ENCODE results near the gene MRPL21.

The MRPL21 gene

DNA sequence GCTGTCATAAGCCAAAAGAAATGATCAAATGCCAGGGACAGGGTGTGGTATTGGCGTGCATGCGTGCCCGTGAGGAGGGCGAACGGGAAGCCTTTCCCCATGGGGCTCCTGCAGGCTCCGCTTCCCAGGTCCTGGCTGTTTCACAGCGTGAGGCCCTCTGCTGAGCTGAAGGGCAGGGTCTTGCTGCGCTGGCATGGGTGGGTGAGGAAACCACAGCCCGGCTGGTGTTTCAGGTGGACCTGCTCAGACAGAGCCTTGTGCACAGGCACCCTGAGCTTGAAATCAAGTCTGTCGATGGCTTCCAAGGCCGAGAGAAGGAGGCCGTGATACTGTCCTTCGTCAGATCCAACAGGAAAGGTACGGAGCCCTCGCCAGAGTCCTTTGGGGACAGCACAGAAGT is 31.4 kb upstream of the MRPL21 start:
- DNase-seq (ENCODE audit: low read depth), result no peak

DNA sequence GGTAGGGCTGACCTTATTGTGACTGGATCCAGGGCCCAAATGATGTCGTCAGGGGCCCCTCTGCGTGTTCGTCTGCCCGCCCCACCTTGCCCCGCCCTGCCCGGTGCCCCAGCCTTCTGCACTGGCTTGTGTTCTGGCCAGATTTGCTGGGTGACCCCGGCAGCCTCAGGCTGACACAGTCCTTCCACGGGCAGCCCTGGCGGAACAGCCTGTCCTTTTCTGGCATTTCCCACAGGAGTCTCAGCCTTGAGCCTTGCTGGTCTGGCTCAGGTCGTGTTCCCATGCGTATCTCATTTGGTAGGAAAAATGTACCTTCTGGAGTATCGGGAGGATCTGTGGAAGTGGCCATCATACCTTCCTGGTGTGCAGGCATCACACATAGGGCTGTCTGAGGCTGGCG is 31.0 kb upstream of the MRPL21 start:
- DNase-seq (ENCODE audit: low read depth), result no peak

DNA sequence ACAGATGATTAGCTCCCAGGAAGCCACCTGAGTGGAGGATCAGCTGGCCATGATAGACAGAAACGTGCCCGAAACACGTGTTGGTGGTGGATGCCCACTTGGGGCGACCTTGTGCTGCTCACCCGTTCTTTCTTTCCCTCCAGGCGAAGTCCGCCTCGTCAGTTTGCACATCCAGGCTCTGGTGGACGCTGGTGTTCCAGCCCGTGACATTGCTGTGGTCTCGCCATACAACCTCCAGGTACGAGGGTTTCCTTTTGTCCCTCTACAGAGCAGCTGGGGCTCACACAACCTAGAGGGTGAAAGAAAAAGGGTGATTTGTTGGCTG is 30.7 kb upstream of the MRPL21 start:
- DNase-seq (ENCODE audit: low read depth), result no peak

- no peak for DNase-seq (ENCODE audit: low read depth)
Observed at GRCh38 chr11:68933605-68934320, 30.1 kb upstream of the MRPL21 start.

- DNase-seq (ENCODE audit: low read depth), result no peak
Observed at GRCh38 chr11:68932933-68933577, 29.4 kb upstream of the MRPL21 start.

GRCh38 chr11:68932358-68932757 is 28.7 kb upstream of the MRPL21 start:
- DNase-seq (ENCODE audit: low read depth), result no peak

DNA sequence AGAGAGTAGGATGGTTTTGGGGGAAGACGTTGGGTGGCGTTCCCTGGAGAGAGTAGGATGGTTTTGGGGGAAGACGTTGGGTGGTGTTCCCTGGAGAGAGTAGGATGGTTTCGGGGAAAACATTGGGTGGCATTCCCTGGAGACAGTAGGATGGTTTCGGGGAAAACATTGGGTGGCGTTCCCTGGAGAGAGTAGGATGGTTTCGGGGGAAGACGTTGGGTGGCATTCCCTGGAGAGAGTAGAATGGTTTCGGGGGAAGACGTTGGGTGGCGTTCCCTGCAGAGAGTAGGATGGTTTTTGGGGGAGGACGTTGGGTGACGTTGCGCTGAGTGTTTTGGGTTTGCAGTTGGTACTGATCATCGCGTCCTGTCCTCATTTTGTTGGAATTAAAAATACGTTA is 28.3 kb upstream of the MRPL21 start:
- no peak for DNase-seq (ENCODE audit: low read depth)

DNA sequence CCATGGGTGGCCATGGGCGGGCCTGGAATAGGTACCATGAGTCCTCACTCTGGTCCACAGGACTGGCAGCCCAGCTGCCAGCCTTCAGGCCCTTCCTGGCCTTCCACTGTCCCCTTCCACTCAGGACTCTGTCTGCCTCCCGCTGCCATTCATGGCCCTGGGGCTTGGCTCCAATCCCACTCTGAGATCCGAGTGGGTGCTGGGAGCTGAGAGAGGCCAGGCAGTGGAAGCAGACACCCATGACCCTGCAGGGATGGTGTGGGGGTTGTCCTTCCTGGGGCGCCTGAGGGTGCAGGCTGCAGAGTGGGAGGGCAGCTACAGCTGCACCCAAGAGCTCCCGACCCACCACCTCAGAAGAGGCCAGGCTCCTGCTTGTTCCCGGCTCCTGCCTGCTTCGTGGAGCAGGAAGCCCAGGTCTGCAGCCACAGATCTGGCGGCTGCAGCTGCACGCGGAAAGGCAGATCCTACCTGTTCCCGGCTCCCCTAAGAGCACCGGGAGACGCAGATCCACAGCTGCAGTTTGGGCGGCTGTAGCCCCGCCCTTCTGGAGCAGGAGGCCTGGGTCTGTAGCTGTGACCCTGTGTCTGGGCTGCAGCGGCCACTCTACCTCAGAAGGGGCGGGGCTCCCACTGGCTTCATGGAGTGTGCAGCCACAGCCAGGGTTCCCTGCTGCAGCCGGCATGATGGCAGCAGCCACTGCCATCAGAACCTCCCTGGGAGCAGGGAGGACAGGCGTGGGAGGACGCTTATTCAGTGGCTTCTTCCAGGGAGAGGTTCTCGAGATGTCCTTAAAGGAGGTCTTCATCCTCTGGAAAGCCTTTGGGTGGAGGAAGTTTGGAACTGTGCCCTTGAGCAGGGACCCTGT is 27.6 kb upstream of the MRPL21 start:
- DNase-seq (ENCODE audit: low read depth), result no peak

GRCh38 chr11:68929706-68930570 is 26.3 kb upstream of the MRPL21 start:
- no peak for DNase-seq (ENCODE audit: low read depth)

DNA sequence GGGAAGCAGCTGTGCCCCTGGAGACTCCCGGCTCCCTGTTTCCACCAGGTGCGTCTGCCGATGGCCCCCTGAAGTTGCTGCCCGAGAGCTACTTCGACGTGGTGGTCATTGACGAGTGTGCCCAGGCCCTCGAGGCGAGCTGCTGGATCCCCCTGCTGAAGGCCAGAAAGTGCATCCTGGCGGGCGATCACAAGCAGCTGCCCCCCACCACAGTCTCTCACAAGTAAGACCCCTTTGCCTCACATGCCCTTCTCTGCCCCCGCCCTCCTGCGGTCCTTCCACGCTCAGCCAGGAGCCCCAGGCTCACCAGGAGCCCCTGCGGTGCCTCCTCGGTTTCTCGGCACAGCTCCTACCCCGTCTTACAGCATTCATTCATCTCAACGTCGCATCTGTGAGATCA is 25.5 kb upstream of the MRPL21 start:
- no peak for DNase-seq (ENCODE audit: low read depth)

DNA sequence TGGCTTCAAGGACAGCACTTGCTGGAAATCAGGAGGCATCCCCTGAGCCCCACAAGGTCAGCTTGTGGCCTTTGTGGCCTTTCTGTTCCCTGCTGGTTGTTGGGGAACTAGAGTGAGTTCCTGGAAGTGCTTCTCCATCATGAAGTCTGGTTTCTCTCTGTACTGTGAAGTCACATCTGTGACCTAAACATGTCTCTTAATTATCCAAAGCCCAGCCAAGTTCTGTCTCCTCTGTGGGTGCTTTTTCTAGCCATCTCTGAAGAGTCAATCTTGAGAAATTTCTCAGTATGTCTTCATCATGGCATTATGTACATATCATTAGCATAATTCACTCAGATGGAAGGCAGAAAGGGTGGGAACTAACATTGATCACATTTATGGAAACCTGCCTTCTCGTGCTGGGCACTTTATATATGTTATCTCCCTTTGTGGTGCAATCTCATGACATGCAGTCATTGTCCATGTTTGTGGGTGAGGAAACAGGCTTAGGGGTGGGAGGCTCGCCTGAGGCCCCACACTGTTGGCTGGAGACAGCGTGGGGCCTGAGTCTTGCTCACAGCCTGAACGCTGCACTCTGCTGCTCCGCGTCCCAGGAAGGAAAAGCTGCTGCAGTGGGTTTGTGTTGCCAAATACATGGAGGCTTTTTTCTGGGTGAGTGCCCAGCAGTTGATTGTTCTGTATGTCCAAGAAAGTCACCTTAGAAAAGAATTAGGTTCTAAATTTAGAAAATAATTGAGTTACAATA is 24.7 kb upstream of the MRPL21 start:
- DNase-seq (ENCODE audit: low read depth), result no peak

- DNase-seq (ENCODE audit: low read depth), result no peak
Observed at GRCh38 chr11:68927280-68928135, 23.9 kb upstream of the MRPL21 start.

GRCh38 chr11:68925611-68926010 is 22.0 kb upstream of the MRPL21 start:
- DNase-seq (ENCODE audit: low read depth), result no peak

DNA sequence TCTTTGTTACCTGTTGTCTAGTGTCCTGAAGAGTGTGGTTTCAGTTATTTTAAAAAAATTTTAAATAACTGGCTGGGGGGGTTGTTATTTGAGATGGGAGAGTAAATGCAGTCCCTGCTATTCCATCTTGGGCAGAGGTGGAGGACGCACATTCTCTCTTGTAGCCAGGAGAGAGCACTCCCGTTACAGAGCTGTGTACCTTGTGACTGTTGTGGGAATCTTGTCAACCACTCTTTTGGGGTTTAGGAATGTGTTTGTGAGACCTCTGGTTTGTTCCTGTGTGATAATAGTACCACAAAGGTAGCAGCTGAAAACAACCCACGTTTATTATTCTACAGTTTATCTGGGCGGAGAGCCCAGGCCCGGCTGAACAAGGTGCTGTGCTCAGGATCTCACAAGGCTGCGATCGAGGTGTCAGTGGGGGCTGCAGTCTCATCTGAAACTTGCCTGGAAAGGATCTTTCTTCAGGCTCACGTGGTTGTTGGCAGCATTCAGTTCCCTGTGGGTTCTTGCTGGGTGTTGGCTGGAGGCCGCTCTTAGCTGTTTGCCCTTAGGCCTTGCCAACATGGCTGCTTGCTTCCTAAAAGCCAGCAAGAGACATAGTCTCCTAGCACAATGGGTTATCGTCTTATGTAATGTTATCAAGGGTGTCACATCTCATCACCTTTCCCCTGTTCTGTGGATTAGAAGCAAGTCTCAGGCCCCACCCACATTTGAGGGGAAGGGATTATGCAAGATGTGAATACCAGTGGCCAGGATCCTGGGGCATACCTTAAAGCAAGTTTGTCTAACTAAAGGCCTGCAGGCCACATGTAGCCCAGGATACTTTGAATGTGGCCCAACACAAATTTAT is 20.7 kb upstream of the MRPL21 start:
- DNase-seq (ENCODE audit: low read depth), result no peak

GRCh38 chr11:68923614-68924013 is 20.0 kb upstream of the MRPL21 start:
- DNase-seq (ENCODE audit: low read depth), result no peak

DNA sequence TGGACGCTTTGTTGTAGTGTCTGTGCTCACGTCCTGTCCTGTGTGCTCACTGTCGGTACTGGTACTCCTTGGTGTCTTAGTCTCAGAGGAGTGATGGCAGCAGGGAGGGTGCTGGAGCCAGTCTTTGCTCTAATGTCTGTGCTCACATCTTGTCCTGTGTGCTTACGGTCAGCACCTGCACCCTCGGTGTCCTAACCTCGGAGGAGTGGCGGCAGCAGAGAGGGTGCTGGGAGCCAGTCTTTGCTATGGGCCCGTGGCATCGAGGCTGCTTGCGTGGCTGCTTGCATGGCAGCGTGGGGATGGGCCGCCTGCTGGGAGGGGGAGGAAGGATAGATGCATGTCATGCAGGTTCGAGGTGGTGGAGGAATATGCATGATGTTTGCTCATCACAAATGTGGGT is 12.8 kb upstream of the MRPL21 start:
- no peak for DNase-seq (ENCODE audit: low read depth)

- no peak for DNase-seq (ENCODE audit: low read depth)
Observed at GRCh38 chr11:68914761-68915160, 11.1 kb upstream of the MRPL21 start.

- no peak for DNase-seq (ENCODE audit: low read depth)
Observed at GRCh38 chr11:68913188-68913587, 9.6 kb upstream of the MRPL21 start.

- no peak for DNase-seq (ENCODE audit: low read depth)
Observed at GRCh38 chr11:68912254-68912653, 8.6 kb upstream of the MRPL21 start.

- DNase-seq (ENCODE audit: low read depth), result no peak
Observed at GRCh38 chr11:68911731-68912130, 8.1 kb upstream of the MRPL21 start.
